Endodermal cell (in vitro differentiated cells): ENCODE measurements around the gene SUPT4H1. TPM values are rescaled to one million over a fixed set of nuclear protein-coding genes. Genes with fewer than 3 reads are reported as not detected.

Source experiments
- DNase-seq: peaks from one replicate; pipeline ENCODE4 v3.0.0-alpha.2; 2017
- H3K27ac ChIP-seq: 2 replicates; pipeline ENCODE4 v1.5.1; 2013; ENCODE audit warnings: mild to moderate bottlenecking, low read depth, low read length, moderate library complexity
- H3K27me3 ChIP-seq: 2 replicates; pipeline ENCODE4 v1.6.1; 2013; ENCODE audit warnings: mild to moderate bottlenecking, low read length, moderate library complexity; ENCODE audit not compliant: insufficient read depth, control insufficient read depth, poor library complexity, severe bottlenecking
- H3K36me3 ChIP-seq: 2 replicates; pipeline ENCODE4 v1.7.0; 2013; ENCODE audit warnings: mild to moderate bottlenecking, low read length, moderate library complexity; ENCODE audit not compliant: control insufficient read depth, insufficient read depth
- H3K4me1 ChIP-seq: one replicate; pipeline ENCODE4 v1.7.0; 2013; ENCODE audit warnings: low read length; ENCODE audit not compliant: control insufficient read depth, insufficient read depth
- H3K4me3 ChIP-seq: 2 replicates; pipeline ENCODE4 v1.5.1; 2013; ENCODE audit warnings: mild to moderate bottlenecking, low read length, moderate library complexity
- H3K9ac ChIP-seq: 2 replicates; pipeline ENCODE4 v1.6.1; 2013; ENCODE audit warnings: mild to moderate bottlenecking, low read length, moderate library complexity; ENCODE audit not compliant: poor library complexity, severe bottlenecking; ENCODE audit errors: extremely low read depth
- H3K9me3 ChIP-seq: 2 replicates; pipeline ENCODE4 v1.6.1; 2013; ENCODE audit warnings: mild to moderate bottlenecking, low read length, moderate library complexity; ENCODE audit not compliant: control insufficient read depth
- H3K27ac Mint-ChIP-seq: 2 replicates; pipeline ENCODE4 v1.8.0; 2020; ENCODE audit warnings: mixed read lengths
- H3K27me3 Mint-ChIP-seq: 2 replicates; pipeline ENCODE4 v1.8.0; 2021; ENCODE audit warnings: mild to moderate bottlenecking, mixed read lengths; ENCODE audit not compliant: insufficient read depth
- H3K36me3 Mint-ChIP-seq: 2 replicates; pipeline ENCODE4 v1.8.0; 2020; ENCODE audit warnings: low read depth, mixed read lengths
- H3K4me1 Mint-ChIP-seq: 2 replicates; pipeline ENCODE4 v1.8.0; 2020; ENCODE audit warnings: mixed read lengths
- H3K4me3 Mint-ChIP-seq: 2 replicates; pipeline ENCODE4 v1.8.0; 2020; ENCODE audit warnings: mild to moderate bottlenecking, moderate library complexity, mixed read lengths
- H3K9me3 Mint-ChIP-seq: 2 replicates; pipeline ENCODE4 v1.8.0; 2020; ENCODE audit warnings: mild to moderate bottlenecking, mixed read lengths
- WGBS, 2 experiments: methylation state at CpG; one replicate each; pipeline versions ENCODE4 v1.1.5 to v1.1.7; 2013; ENCODE audit warnings: missing lambda C conversion rate in 2 of 2, mixed read lengths in 1 of 2; ENCODE audit not compliant: insufficient coverage in 1 of 2, insufficient read length in 1 of 2; 5-methylcytosine and 5-hydroxymethylcytosine counted together
- total RNA-seq, 2 donors: library from RNA; stranded (reverse); fragmentation: NEBNext Ultra II Directional in 1 of 2; extraction: Animal tissue kit (Norgen Biotek cat#: 25700) in 1 of 2; gene quantifications; 2 replicates in 1 of 2; 3 replicates in 1 of 2; pipeline ENCODE4 v1.2.1, GENCODE V29; 2021
- TF ChIP-seq, protein P1 (sequence below): fragments of 200-600 bp; sonication (generic); conservative IDR thresholded peaks from 2 replicates; pipeline ENCODE4 v1.5.0; 2021; ENCODE audit warnings: antibody characterized with exemption, mild to moderate bottlenecking

Gene SUPT4H1
- total RNA-seq, 2 donors from 2014 or later, result 97.2 to 98.8 TPM

DNA sequence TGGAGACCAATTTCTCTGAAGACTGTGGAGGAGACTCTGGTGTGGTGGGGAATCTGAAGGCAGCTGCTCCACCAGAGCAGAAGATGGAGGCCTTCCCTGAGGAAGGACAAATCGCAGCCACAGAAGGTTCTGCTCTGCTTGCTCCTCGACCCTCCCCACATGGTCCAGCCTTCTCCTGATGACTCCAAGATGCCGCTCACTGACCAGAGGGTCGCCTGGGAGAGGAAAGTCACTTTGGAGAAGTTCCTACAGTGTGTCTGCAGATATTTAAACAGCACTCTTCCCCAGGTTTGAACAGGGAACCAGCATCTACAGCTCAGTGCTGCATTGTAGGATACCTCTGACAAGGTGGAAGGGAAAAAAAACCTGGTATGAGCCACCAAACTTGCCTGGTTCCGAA is 21.0 kb upstream of the SUPT4H1 start:
- H3K4me3 ChIP-seq, result no peak overlapping the region
- Mint-ChIP-seq H3K4me1 (peaks cover 12% of the 10 kb centered on the region), H3K27ac (no peak overlapping the region), H3K27me3 (no peaks in the 10 kb centered on the region), H3K36me3 (no peaks in the 10 kb centered on the region), H3K4me3 (no peak overlapping the region), H3K9me3 (no peaks in the 10 kb centered on the region)
- 88 to 100% methylated on average over 2 to 5 of the region's 5 CpGs for WGBS, 2 experiments
- no peaks in the 10 kb centered on the region for H3K36me3 ChIP-seq
- no peak overlapping the region for H3K9ac ChIP-seq
- DNase-seq, result no peak
- H3K9me3 ChIP-seq, result no peaks in the 10 kb centered on the region
- TF ChIP-seq, protein P1, sequence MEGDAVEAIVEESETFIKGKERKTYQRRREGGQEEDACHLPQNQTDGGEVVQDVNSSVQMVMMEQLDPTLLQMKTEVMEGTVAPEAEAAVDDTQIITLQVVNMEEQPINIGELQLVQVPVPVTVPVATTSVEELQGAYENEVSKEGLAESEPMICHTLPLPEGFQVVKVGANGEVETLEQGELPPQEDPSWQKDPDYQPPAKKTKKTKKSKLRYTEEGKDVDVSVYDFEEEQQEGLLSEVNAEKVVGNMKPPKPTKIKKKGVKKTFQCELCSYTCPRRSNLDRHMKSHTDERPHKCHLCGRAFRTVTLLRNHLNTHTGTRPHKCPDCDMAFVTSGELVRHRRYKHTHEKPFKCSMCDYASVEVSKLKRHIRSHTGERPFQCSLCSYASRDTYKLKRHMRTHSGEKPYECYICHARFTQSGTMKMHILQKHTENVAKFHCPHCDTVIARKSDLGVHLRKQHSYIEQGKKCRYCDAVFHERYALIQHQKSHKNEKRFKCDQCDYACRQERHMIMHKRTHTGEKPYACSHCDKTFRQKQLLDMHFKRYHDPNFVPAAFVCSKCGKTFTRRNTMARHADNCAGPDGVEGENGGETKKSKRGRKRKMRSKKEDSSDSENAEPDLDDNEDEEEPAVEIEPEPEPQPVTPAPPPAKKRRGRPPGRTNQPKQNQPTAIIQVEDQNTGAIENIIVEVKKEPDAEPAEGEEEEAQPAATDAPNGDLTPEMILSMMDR, result no peak
- no peaks in the 10 kb centered on the region for H3K4me1 ChIP-seq
- H3K27me3 ChIP-seq, result no peaks in the 10 kb centered on the region
- H3K27ac ChIP-seq, result no peak overlapping the region

DNA sequence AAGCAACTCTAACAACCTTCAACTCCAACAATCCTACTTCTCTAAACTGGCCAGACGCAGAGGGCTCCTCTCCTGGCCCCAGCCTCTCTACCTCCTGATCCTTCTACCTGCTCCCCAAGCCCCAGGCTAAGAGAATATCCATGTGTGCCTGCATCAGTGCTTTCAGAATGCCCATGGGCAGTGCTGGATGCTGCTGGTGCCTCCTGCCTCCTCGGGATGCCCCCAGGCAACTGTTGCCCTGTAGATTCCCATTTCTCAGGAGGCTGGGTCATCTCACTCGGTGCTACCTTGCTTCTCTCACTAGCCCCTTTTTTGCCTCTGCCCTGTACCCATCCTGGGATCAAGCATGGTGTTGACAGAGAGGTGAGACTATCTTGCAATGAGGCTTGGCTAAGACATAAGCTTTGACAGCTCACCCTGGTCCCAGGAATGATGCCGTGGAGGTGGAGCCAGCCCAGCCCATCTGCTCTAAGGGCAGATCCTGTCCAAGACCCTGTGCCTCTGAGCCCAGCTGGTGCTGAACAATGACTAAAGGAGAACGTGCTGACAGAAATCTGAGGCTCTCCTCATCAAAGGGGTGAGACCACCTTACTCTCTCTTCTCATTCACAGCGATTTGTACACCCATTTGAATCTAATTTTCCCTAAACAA is 19.4 kb upstream of the SUPT4H1 start:
- Histone ChIP-seq H3K4me3 (no peak overlapping the region), H3K9me3 (no peaks in the 10 kb centered on the region), H3K36me3 (no peaks in the 10 kb centered on the region), H3K4me1 (no peaks in the 10 kb centered on the region), H3K27ac (no peak overlapping the region), H3K27me3 (no peaks in the 10 kb centered on the region), H3K9ac (no peak overlapping the region)
- Mint-ChIP-seq H3K27me3 (no peaks in the 10 kb centered on the region), H3K36me3 (no peaks in the 10 kb centered on the region), H3K4me3 (no peak overlapping the region), H3K9me3 (no peaks in the 10 kb centered on the region), H3K4me1 (peaks cover 7% of the 10 kb centered on the region), H3K27ac (no peak overlapping the region)
- TF ChIP-seq, protein P1, result no peak
- WGBS, 2 experiments, result 87 to 92% methylated on average over 4 to 6 of the region's 6 CpGs
- DNase-seq, result no peak

DNA sequence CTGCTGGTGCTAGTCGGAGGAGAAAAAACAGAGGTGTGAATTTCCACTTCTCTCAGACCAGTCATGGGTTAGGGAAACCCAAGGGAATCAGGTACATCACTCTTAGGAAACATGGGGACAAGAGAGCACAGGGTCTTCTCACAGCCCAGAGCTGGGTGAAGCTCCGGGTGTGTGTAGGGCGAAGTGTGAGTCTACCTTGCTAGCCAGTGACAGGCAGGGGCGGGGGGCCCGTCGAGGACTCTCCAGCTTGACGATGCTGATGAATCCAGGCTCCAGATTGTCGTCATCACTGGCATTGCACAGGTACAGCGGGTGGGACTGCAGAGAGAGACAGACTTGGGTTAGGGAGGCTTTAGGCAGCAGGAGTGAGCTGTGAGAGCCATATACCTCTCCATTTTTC is 18.7 kb upstream of the SUPT4H1 start:
- H3K4me1 Mint-ChIP-seq, result peaks cover 3% of the 10 kb centered on the region
- H3K36me3 ChIP-seq, result no peaks in the 10 kb centered on the region
- no peaks in the 10 kb centered on the region for H3K27me3 Mint-ChIP-seq
- TF ChIP-seq, protein P1, result no peak
- no peak overlapping the region for H3K4me3 Mint-ChIP-seq
- no peaks in the 10 kb centered on the region for H3K9me3 ChIP-seq
- no peak for DNase-seq
- H3K9me3 Mint-ChIP-seq, result no peaks in the 10 kb centered on the region
- H3K36me3 Mint-ChIP-seq, result no peaks in the 10 kb centered on the region
- WGBS, 2 experiments, result 90 to 98% methylated on average over 7 to 9 of the region's 9 CpGs
- no peak overlapping the region for H3K27ac Mint-ChIP-seq
- no peak overlapping the region for H3K4me3 ChIP-seq
- H3K27ac ChIP-seq, result no peak overlapping the region
- no peaks in the 10 kb centered on the region for H3K4me1 ChIP-seq
- no peak overlapping the region for H3K9ac ChIP-seq
- H3K27me3 ChIP-seq, result no peaks in the 10 kb centered on the region
